Transverse colon (tissue), 4 donors: ENCODE measurements around the gene ALOX5AP. TPM values are rescaled to one million over a fixed set of nuclear protein-coding genes. Genes with fewer than 3 reads are reported as not detected.

Experiments
- DNase-seq: peaks from one replicate; pipeline ENCODE4 v3.0.0-alpha.2; 2019
- H3K27ac ChIP-seq, 4 donors: fragments of 200-600 bp; sonication (generic); 2 replicates each; pipeline ENCODE4 v1.5.1; 2016 to 2018; ENCODE audit warnings: inconsistent platforms in 4 of 4
- H3K27me3 ChIP-seq: fragments of 200-600 bp; sonication (generic); 2 replicates; pipeline ENCODE4 v1.5.1; 2017; ENCODE audit warnings: inconsistent platforms
- H3K36me3 ChIP-seq, 4 donors: fragments of 200-600 bp; sonication (generic); 2 replicates each; pipeline ENCODE4 v1.5.1; 2017 to 2019; ENCODE audit warnings: inconsistent platforms in 4 of 4
- H3K4me1 ChIP-seq, 4 donors: fragments of 200-600 bp; sonication (generic); 2 replicates each; pipeline ENCODE4 v1.5.1; 2017 to 2020; ENCODE audit warnings: inconsistent platforms in 4 of 4
- H3K4me3 ChIP-seq, 4 donors: fragments of 200-600 bp; sonication (generic); 1 replicate in 1 of 4; 2 replicates in 3 of 4; pipeline versions ENCODE4 v1.5.1 to v1.6.1; 2017 to 2019; ENCODE audit warnings: inconsistent platforms in 4 of 4
- H3K9me3 ChIP-seq, 2 donors: fragments of 200-600 bp; sonication (generic); 2 replicates each; pipeline ENCODE4 v1.5.1; 2017 to 2019; ENCODE audit warnings: inconsistent platforms in 2 of 2
- CTCF ChIP-seq, 5 experiments: fragments of 200-600 bp in 3 of 5; fragments of 450-650 bp in 2 of 5; sonication (generic) in 3 of 5; IDR thresholded peaks; 1 replicate in 2 of 5; 2 replicates in 3 of 5; pipeline ENCODE4 v1.5.1; 2016 to 2017; ENCODE audit warnings: antibody characterized with exemption in 5 of 5, inconsistent platforms in 3 of 5, mild to moderate bottlenecking in 2 of 5, moderate library complexity in 1 of 5
- EP300 ChIP-seq: sonication (generic); formaldehyde crosslinking; IDR thresholded peaks from one replicate; pipeline ENCODE4 v1.6.1; 2017; ENCODE audit warnings: antibody characterized with exemption, low read depth
- POLR2A ChIP-seq: fragments of 450-650 bp; IDR thresholded peaks from one replicate; pipeline ENCODE4 v1.6.1; 2016; ENCODE audit warnings: antibody characterized with exemption, mild to moderate bottlenecking, moderate library complexity
- POLR2AphosphoS5 ChIP-seq, 3 donors: sonication (generic); formaldehyde crosslinking; IDR thresholded peaks; one replicate each; pipeline ENCODE4 v1.6.1; 2016; ENCODE audit warnings: antibody characterized with exemption in 3 of 3
- WGBS, 2 donors: methylation state at CpG; one replicate each; pipeline ENCODE4 v1.1.5; 2018; ENCODE audit warnings: low coverage in 1 of 2; 5-methylcytosine and 5-hydroxymethylcytosine counted together
- in situ Hi-C, 4 donors: fragments of 200-750 bp; cut with MboI; loops; one replicate each; pipeline versions ENCODE4 v1.15.0 to v1.15.1; 2017; ENCODE audit warnings: low sequenced_read_pairs in 3 of 4, low pct_ligation_motif_present in 1 of 4, low pct_unique_long_range_greater_than_20kb in 1 of 4
- intact Hi-C: fragments of 100-400 bp; cut with DNase I; formaldehyde crosslinking; loops from one replicate; pipeline ENCODE4 v1.15.1; 2023; ENCODE audit warnings: low total_unique reads
- total RNA-seq, 4 donors: library from RNA; depleted of rRNA; stranded (reverse); fragments of >200 nt; gene quantifications; one replicate each; pipeline ENCODE4 v1.1.0, GENCODE V29; 2016

Gene ALOX5AP
- total RNA-seq, 4 donors from 2014 or later, result 1.2 to 18.7 (median 14.1) TPM

GRCh38 chr13:30738526-30739236 is 3.3 kb downstream of the ALOX5AP start:
- DNase-seq, result no peak
- Histone ChIP-seq H3K27ac (no peak overlapping the region), H3K4me3 (no peak overlapping the region), H3K27me3 (no peaks in the 10 kb centered on the region), H3K4me1 (peaks cover under 1 to 30% (median 4%) of the 10 kb centered on the region in 4 donors), H3K9me3 (no peaks in the 10 kb centered on the region), H3K36me3 (no peaks in the 10 kb centered on the region)
- TF ChIP-seq POLR2A (no peak), POLR2AphosphoS5 (IDR thresholded peaks at IDR 0.05) (no peak), EP300 (no peak), CTCF (IDR thresholded peaks at IDR 0.05) (no peak)
- WGBS, 2 donors, result 82 to 88% methylated on average over 4 to 9 of the region's 9 CpGs
- intact Hi-C loops, result no loop called here
- in situ Hi-C loops, result no loop called here

DNA sequence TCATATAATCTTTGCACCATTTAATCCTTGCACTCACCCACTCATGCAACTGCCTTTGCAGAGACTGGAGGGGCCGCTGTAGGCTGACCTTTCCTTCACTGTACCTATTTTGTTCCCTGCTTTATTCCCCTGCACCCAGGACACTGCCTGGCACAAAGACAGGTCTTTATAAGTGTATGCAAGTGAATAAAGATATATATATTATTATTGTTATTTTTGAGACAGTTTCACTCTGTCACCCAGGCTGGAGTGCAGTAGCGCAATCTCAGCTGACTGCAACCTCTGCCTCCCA is 3.8 kb downstream of the ALOX5AP start:
- in situ Hi-C loops (no loop called here), intact Hi-C loops (no loop called here)
- WGBS, 2 donors, result 94 to 100% methylated on average over 2 of the region's 2 CpGs
- Histone ChIP-seq H3K4me3 (no peak overlapping the region), H3K9me3 (no peaks in the 10 kb centered on the region), H3K27ac (peak overlapping the region in 1 of 4 donors; percentile 71), H3K4me1 (peaks cover 5 to 35% (median 9%) of the 10 kb centered on the region in 4 donors), H3K27me3 (no peaks in the 10 kb centered on the region), H3K36me3 (no peaks in the 10 kb centered on the region)
- no peak for DNase-seq
- TF ChIP-seq EP300 (no peak), POLR2AphosphoS5 (IDR thresholded peaks at IDR 0.05) (no peak), POLR2A (no peak), CTCF (IDR thresholded peaks at IDR 0.05) (no peak)

GRCh38 chr13:30739761-30740642 is 4.7 kb downstream of the ALOX5AP start:
- H3K4me3 ChIP-seq, result no peak overlapping the region
- H3K27ac ChIP-seq, result peak overlapping the region; percentile 29 to 71 (median 50)
- H3K36me3 ChIP-seq, result no peaks in the 10 kb centered on the region
- no peaks in the 10 kb centered on the region for H3K27me3 ChIP-seq
- WGBS, 2 donors, result 50 to 72% methylated on average over 6 to 14 of the region's 14 CpGs
- in situ Hi-C loops, result no loop called here
- DNase-seq, result no peak
- no peaks in the 10 kb centered on the region for H3K9me3 ChIP-seq
- no peak for TF ChIP-seq EP300
- no peak for TF ChIP-seq POLR2A
- no peak for TF ChIP-seq POLR2AphosphoS5 (IDR thresholded peaks at IDR 0.05)
- TF ChIP-seq CTCF (IDR thresholded peaks at IDR 0.05), result no peak
- intact Hi-C loops, result no loop called here
- peaks cover 7 to 42% (median 15%) of the 10 kb centered on the region in 4 donors for H3K4me1 ChIP-seq

GRCh38 chr13:30742901-30743300 is 7.6 kb downstream of the ALOX5AP start:
- Histone ChIP-seq H3K9me3 (no peaks in the 10 kb centered on the region), H3K4me3 (no peak overlapping the region), H3K27ac (peak overlapping the region; percentile 61 to 78 (median 70)), H3K36me3 (no peaks in the 10 kb centered on the region), H3K4me1 (peaks cover 17 to 64% (median 28%) of the 10 kb centered on the region in 4 donors), H3K27me3 (no peaks in the 10 kb centered on the region)
- intact Hi-C loops (no loop called here), in situ Hi-C loops (no loop called here)
- 88 to 91% methylated on average over 5 to 6 of the region's 6 CpGs for WGBS, 2 donors
- DNase-seq, result no peak
- TF ChIP-seq POLR2A (no peak), POLR2AphosphoS5 (IDR thresholded peaks at IDR 0.05) (no peak), EP300 (no peak), CTCF (IDR thresholded peaks at IDR 0.05) (no peak)
